GM12801 (cell line): ENCODE measurements around the gene ZDHHC8.

Experiments
- CTCF ChIP-seq: IDR thresholded peaks from one replicate; pipeline ENCODE4 v1.5.1; 2011; ENCODE audit warnings: control low read depth; ENCODE audit not compliant: insufficient read length; ENCODE audit errors: extremely low read depth

Gene ZDHHC8

GRCh38 chr22:20109411-20110358 is 21.9 kb upstream of the ZDHHC8 start:
- TF ChIP-seq CTCF = no peak

- no peak for TF ChIP-seq CTCF
Measured at GRCh38 chr22:20110359-20110985, 21.1 kb upstream of the ZDHHC8 start.

GRCh38 chr22:20111045-20111688 is 20.4 kb upstream of the ZDHHC8 start:
- TF ChIP-seq CTCF = no peak

- no peak for TF ChIP-seq CTCF
Measured at GRCh38 chr22:20111689-20112622, 19.6 kb upstream of the ZDHHC8 start.

- TF ChIP-seq CTCF = no peak
Measured at GRCh38 chr22:20112623-20113511, 18.7 kb upstream of the ZDHHC8 start.

GRCh38 chr22:20113551-20114310 is 17.9 kb upstream of the ZDHHC8 start:
- TF ChIP-seq CTCF = no peak
